ENCODE measurements around the gene BEGAIN. TPM values are rescaled to one million over a fixed set of nuclear protein-coding genes. Genes with fewer than 3 reads are reported as not detected.

Gene BEGAIN
- total RNA-seq, 2 donors from 2014 or later: 0.91 to 1.3 TPM

GRCh38 chr14:100556936-100557505 is 30.2 kb downstream of the BEGAIN start:
- Histone ChIP-seq H3K36me3 (ENCODE audit: control insufficient read depth, insufficient read depth, low read length) (no peaks in the 10 kb centered on the region), H3K9ac (ENCODE audit: extremely low read depth, low read length, poor library complexity, severe bottlenecking) (no peak overlapping the region), H3K4me1 (ENCODE audit: control insufficient read depth, insufficient read depth, low read length) (no peaks in the 10 kb centered on the region), H3K4me3 (ENCODE audit: low read length) (no peak overlapping the region), H3K27me3 (ENCODE audit: control insufficient read depth, insufficient read depth, low read length, poor library complexity, severe bottlenecking) (no peaks in the 10 kb centered on the region), H3K9me3 (ENCODE audit: control insufficient read depth, low read length) (no peaks in the 10 kb centered on the region), H3K27ac (ENCODE audit: low read depth, low read length) (no peak overlapping the region)
- TF ChIP-seq CTCF (conservative IDR thresholded peaks at IDR 0.05): no peak
- no peak overlapping the region for H3K27ac Mint-ChIP-seq
- no peaks in the 10 kb centered on the region for H3K36me3 Mint-ChIP-seq (ENCODE audit: low read depth)
- peaks cover 14% of the 10 kb centered on the region for H3K27me3 Mint-ChIP-seq (ENCODE audit: insufficient read depth)
- 84 to 88% methylated on average over 13 to 22 of the region's 22 CpGs for WGBS, 2 experiments (ENCODE audit: insufficient coverage in 1 of 2, insufficient read length in 1 of 2)
- no peak for DNase-seq
- H3K4me3 Mint-ChIP-seq: no peak overlapping the region
- H3K9me3 Mint-ChIP-seq: no peaks in the 10 kb centered on the region
- no peaks in the 10 kb centered on the region for H3K4me1 Mint-ChIP-seq

GRCh38 chr14:100556140-100556475 is 31.1 kb downstream of the BEGAIN start:
- Histone ChIP-seq H3K36me3 (ENCODE audit: control insufficient read depth, insufficient read depth, low read length) (no peaks in the 10 kb centered on the region), H3K9me3 (ENCODE audit: control insufficient read depth, low read length) (no peaks in the 10 kb centered on the region), H3K4me1 (ENCODE audit: control insufficient read depth, insufficient read depth, low read length) (no peaks in the 10 kb centered on the region), H3K9ac (ENCODE audit: extremely low read depth, low read length, poor library complexity, severe bottlenecking) (no peak overlapping the region), H3K4me3 (ENCODE audit: low read length) (no peak overlapping the region), H3K27ac (ENCODE audit: low read depth, low read length) (no peak overlapping the region), H3K27me3 (ENCODE audit: control insufficient read depth, insufficient read depth, low read length, poor library complexity, severe bottlenecking) (no peaks in the 10 kb centered on the region)
- no peak overlapping the region for H3K4me3 Mint-ChIP-seq
- H3K4me1 Mint-ChIP-seq: no peaks in the 10 kb centered on the region
- no peaks in the 10 kb centered on the region for H3K36me3 Mint-ChIP-seq (ENCODE audit: low read depth)
- peaks cover 14% of the 10 kb centered on the region for H3K27me3 Mint-ChIP-seq (ENCODE audit: insufficient read depth)
- no peak for DNase-seq
- no peaks in the 10 kb centered on the region for H3K9me3 Mint-ChIP-seq
- 78 to 82% methylated on average over 8 to 12 of the region's 12 CpGs for WGBS, 2 experiments (ENCODE audit: insufficient coverage in 1 of 2, insufficient read length in 1 of 2)
- H3K27ac Mint-ChIP-seq: no peak overlapping the region
- no peak for TF ChIP-seq CTCF (conservative IDR thresholded peaks at IDR 0.05)

- Mint-ChIP-seq H3K36me3 (ENCODE audit: low read depth) (no peaks in the 10 kb centered on the region), H3K4me1 (no peaks in the 10 kb centered on the region), H3K27me3 (ENCODE audit: insufficient read depth) (peaks cover 14% of the 10 kb centered on the region), H3K4me3 (no peak overlapping the region), H3K9me3 (no peaks in the 10 kb centered on the region), H3K27ac (peak overlapping the region; percentile 74)
- H3K4me3 ChIP-seq (ENCODE audit: low read length): no peak overlapping the region
- DNase-seq: no peak
- TF ChIP-seq CTCF (conservative IDR thresholded peaks at IDR 0.05): no peak
- no peak overlapping the region for H3K9ac ChIP-seq (ENCODE audit: extremely low read depth, low read length, poor library complexity, severe bottlenecking)
- WGBS, 2 experiments (ENCODE audit: insufficient coverage in 1 of 2, insufficient read length in 1 of 2): 72 to 73% methylated on average over 21 to 24 of the region's 24 CpGs
- H3K27ac ChIP-seq (ENCODE audit: low read depth, low read length): no peak overlapping the region
- no peaks in the 10 kb centered on the region for H3K4me1 ChIP-seq (ENCODE audit: control insufficient read depth, insufficient read depth, low read length)
- H3K27me3 ChIP-seq (ENCODE audit: control insufficient read depth, insufficient read depth, low read length, poor library complexity, severe bottlenecking): no peaks in the 10 kb centered on the region
- H3K9me3 ChIP-seq (ENCODE audit: control insufficient read depth, low read length): no peaks in the 10 kb centered on the region
- H3K36me3 ChIP-seq (ENCODE audit: control insufficient read depth, insufficient read depth, low read length): no peaks in the 10 kb centered on the region
These were observed 31.6 kb downstream of the BEGAIN start for GRCh38 chr14:100555436-100556139.
